ENCODE measurements around the gene PPM1J.
"Not testable (repeated sequence)": the region's sequence is repeated elsewhere in the genome, so short reads cannot be mapped to it uniquely, and the experiment has no call there.

Gene PPM1J, protein sequence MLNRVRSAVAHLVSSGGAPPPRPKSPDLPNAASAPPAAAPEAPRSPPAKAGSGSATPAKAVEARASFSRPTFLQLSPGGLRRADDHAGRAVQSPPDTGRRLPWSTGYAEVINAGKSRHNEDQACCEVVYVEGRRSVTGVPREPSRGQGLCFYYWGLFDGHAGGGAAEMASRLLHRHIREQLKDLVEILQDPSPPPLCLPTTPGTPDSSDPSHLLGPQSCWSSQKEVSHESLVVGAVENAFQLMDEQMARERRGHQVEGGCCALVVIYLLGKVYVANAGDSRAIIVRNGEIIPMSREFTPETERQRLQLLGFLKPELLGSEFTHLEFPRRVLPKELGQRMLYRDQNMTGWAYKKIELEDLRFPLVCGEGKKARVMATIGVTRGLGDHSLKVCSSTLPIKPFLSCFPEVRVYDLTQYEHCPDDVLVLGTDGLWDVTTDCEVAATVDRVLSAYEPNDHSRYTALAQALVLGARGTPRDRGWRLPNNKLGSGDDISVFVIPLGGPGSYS

GRCh38 chr1:112715264-112716053, at the start of gene PPM1J:
Gene PPM1J, minus strand, starts transcription at chr1:112715332. Its CDS starts 31 bp downstream, at chr1:112715301.
- peak; percentile 92 for DNase-seq

DNA sequence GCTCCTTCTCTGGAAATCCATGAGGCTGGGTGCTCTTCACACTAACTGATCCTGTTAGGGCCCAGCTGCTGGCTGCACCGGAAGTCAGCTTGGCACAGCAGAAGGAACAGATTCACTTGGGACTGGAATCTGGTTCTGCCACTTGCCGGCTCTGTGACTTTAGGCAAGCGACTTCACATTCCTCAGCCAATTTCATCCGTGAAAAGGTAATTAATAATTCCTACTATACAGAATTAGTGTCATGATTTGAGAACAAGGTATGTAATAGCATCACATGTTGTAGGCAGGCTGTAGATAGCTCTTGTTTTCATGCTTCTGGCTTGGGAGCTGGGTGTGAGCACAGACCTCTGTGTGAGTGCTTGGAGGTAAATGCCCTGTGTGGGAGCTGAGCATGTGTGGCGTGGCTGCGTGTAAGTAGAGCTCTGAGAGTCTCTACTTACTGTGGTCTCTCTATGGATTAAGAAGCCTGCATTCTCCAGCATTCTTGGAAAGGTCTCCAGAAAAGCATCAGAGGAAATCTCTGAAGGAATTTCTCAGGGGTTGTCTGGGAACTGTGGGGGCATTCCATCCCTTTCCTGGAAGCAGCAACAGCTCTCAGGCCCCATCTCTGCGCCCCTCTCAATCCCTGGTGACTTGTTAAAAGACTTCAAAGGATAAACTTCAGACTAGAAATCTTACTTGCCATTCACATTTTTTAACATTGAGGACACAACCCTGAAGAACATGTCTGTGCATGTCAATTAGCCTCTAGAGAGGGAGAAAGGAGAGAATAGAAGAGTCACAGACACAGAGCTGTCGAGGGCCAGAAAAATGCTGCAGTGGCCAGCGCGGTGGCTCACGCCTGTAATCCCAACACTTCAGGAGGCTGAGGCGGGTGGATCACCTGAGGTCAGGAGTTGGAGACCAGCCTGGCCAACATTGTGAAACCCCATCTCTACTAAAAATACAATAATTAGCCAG, 47.7 kb upstream of the PPM1J start:
- no peak for DNase-seq

- DNase-seq = no peak
Measured at GRCh38 chr1:112761714-112762480, 46.8 kb upstream of the PPM1J start.

DNA sequence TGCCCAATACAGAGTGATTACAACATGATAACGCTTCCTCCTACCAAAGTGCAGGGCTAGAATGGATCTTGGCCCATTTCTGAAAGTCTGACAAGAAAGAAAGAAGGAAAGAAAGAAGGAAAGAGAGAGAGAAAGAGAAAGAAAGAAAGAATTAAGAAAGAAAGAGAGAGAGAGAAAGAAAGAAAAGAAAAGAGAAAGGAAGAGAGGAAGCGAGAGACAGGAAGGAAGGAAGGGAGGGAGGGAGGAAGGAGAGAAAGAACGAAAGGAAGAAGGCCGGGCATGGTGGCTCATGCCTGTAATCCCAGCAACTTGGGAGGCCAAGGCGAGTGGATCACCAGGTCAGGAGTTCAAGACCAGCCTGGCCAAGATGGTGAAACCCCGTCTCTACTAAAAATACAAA, 44.1 kb upstream of the PPM1J start:
- no peak for DNase-seq

GRCh38 chr1:112754116-112754628, 39.0 kb upstream of the PPM1J start:
- no peak for DNase-seq

- no peak for DNase-seq
Measured at GRCh38 chr1:112748396-112748795, 33.3 kb upstream of the PPM1J start.

DNA sequence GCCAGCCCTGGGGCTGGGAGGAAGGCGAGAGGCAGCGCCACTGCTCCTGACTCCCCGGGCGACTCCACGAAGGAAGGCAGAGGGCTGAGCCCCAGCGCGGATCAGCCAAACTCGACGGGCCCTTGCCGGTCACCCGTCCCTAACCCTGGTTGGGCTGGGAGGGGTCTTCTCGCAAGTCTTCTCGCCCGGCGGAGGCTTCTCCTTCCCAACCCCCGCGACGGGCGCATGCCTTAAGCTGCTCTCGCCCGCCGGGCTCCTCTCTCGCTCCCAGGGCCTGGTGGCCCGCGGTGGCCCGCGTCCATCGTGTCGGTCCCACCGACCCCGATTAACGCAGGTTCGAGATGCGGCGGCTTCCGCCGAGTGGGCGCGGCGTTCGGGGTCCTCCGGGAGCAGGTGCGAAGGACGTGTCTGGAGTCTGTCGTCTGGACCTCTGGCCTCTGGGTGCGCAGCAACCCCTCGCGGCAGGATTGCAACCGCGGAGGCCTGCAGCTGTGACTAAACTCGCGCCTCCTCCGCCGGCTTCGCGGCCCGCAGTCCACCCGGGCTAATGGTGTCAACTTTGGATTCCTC, 29.0 kb upstream of the PPM1J start:
- DNase-seq = no peak

GRCh38 chr1:112743174-112744008, 28.3 kb upstream of the PPM1J start:
- no peak for DNase-seq

- DNase-seq = no peak
Measured at GRCh38 chr1:112737573-112737972, 22.4 kb upstream of the PPM1J start.

DNA sequence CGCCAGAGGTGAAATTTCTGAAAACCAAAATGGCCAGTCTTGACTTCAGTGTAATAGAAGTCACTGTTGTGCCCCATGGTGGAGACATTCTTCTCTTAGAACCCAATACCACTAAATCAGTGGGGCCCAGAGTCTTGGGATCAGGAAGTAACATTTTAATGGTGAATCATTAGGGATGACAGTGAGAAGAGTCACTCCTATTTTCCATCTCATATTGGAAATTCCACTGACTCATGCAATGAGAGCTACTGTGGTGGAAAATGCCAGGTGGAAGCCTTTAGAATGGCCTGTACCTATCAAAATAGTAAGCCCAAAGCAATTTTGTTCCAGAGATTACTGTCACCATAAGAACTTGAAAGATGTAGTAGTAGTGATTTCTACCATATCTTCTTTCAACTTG, 20.6 kb upstream of the PPM1J start:
- peak; percentile 87 for DNase-seq

GRCh38 chr1:112731451-112731850, 16.3 kb upstream of the PPM1J start:
- no peak for DNase-seq

DNA sequence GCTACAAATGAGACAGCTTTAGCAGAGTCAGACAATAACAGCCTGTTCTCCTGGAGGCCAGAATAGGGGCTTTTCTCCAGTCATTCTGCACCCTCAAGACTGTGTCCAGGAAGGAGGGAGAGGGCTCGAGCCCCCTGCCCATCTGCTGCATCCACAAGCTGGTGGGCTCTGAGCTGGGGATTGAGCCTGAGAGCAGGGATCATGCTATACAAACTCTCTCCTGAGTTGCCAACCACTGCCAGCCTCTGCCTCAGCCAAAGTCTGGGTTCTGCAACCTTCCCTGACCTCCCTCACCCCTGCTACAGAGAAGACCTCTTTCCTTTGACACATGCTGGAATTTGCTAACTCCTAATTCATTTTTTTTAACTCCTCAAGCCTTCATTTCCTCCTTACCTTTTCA, 14.8 kb upstream of the PPM1J start:
- no peak for DNase-seq

DNA sequence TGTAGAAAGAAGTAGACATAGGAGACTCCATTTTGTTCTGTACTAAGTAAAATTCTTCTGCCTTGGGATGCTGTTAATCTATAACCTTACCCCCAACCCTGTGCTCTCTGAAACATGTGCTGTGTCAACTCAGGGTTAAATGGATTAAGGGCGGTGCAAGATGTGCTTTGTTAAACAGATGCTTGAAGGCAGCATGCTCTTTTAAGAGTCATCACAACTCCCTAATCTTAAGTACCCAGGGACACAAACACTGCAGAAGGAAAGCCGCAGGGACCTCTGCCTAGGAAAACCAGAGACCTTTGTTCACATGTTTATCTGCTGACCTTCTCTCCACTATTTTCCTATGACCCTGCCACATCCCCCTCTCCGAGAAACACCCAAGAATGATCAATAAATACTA, 13.9 kb upstream of the PPM1J start:
- DNase-seq = not testable (repeated sequence)

DNA sequence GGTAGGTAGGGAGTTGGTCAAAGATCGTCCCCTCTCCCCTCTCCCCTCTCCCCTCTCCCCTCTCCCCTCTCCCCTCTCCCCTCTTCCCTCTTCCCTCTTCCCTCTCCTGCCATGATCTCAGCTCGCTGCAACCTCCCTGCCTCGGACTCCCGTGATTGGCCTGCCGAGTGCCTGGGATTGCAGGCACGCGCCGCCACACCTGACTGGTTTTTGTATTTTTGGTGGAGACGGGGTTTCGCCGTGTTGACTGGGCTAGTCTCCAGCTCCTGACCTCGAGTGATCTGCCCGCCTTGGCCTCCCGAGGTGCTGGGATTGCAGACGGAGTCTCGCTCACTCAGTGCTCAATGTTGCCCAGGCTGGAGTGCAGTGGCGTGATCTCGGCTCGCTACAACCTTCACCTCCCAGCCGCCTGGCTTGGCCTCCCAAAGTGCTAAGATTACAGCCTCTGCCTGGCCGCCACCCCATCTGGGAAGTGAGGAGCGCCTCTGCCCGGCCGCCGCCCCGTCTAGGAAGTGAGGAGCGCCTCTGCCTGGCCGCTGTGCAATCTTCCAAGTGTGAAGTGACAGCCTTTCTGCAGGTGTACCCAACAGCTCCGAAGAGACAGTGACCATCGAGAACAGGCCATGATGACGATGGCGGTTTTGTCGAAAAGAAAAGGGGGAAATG, 13.3 kb upstream of the PPM1J start:
- DNase-seq = not testable (repeated sequence)

DNA sequence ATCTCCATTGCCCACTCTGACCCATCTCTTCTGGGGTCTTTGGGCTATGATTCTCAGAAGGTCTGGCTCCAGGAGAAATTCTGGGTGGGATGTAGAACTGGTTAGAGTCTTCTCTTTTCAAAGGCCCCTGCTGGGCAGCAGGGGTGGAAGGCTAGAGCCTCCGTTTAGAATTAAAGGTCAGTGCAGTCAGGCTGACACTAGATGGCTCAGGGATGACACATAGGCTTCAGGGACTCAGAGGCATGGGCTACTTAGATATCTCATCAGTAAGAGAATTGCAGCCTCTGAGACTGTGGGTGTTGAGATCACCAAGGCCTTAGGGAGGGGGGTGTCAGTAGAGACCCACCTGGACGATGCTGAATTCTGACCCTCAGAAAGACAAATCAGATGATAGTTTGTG, 12.6 kb upstream of the PPM1J start:
- no peak for DNase-seq

DNA sequence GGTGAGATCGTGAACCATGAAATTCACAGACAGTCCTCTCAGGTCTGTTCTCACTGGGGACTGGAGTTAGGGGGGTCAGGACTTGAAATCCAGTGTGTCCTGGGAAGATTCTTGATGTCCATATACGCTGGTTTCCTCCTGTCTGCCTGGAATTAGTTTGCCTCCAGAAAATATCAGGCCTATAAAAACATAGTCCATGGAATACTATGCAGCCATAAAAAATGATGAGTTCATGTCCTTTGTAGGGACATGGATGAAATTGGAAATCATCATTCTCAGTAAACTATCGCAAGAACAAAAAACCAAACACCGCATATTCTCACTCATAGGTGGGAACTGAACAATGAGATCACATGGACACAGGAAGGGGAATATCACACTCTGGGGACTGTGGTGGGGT, 9.1 kb upstream of the PPM1J start:
- not testable (repeated sequence) for DNase-seq

- no peak for DNase-seq
Measured at GRCh38 chr1:112723511-112723839, 8.3 kb upstream of the PPM1J start.

- DNase-seq = no peak
Measured at GRCh38 chr1:112722601-112723510, 7.7 kb upstream of the PPM1J start.

DNA sequence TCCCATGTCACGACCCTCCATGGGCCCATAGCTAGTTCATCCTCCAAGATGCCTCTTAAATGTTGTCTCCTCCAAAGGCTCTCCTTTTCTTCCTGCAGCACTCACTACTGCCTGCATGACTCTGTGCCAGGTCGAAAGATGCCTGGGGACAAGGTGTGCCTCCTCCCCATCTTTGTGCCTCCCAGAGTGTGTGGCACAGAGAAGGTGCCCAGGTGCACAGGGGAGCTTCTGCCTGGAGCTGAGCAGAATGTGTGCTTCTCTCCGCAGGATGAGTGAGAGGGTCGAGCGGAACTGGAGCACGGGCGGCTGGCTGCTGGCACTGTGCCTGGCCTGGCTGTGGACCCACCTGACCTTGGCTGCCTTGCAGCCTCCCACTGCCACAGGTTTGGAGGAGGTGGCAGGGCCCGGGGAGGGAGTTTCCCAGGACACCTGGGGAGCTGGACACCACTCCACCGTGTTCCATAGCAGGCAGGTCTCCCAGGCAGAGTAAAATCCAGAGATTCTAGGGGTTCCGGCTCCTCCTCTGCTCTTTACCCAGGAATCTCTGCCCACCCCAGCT, 6.9 kb upstream of the PPM1J start:
- DNase-seq = no peak
